PC-3 (cell line): Measurements from ENCODE around the gene CYB5R3. TPM values are rescaled to one million over a fixed set of nuclear protein-coding genes. Genes with fewer than 3 reads are reported as not detected.

Experiments
- ATAC-seq: fragments of 200-7000 bp; cut with Tn5 transposase; 2 replicates; pipeline ENCODE4 v1.9.1; 2020; ENCODE audit warnings: mild to moderate bottlenecking, moderate library complexity
- BruUV-seq: library from RNA; stranded (reverse); fragments of 400-500 nt; replicated peaks from 2 replicates; lab custom pipeline; 2021; lab: Mats Ljungman, UMichigan
- CTCF ChIA-PET: fragments of 300-600 bp; sonication (Branson Sonifier 250); formaldehyde crosslinking; loops from one replicate; lab custom pipeline; 2022; ENCODE audit warnings: antibody characterized with exemption; lab: Charles Lee
- POLR2A ChIA-PET: fragments of 300-600 bp; sonication (Branson Sonifier 250); formaldehyde crosslinking; loops from one replicate; lab custom pipeline; 2022; ENCODE audit warnings: antibody characterized with exemption; ENCODE audit not compliant: unreplicated experiment; lab: Charles Lee
- DNase-seq: peaks from one replicate; pipeline ENCODE4 v3.0.0-alpha.2; 2015
- H2AFZ ChIP-seq: fragments of 300-600 bp; sonication (generic); 2 replicates; pipeline ENCODE4 v1.6.0; 2016; ENCODE audit warnings: antibody characterized with exemption, low read length
- H3F3A ChIP-seq: fragments of 300-600 bp; sonication (generic); one replicate; pipeline ENCODE4 v1.6.0; 2017; ENCODE audit warnings: antibody characterized with exemption, low read length, control low read depth, mild to moderate bottlenecking; ENCODE audit not compliant: unreplicated experiment
- H3K27ac ChIP-seq: fragments of 300-600 bp; sonication (generic); 2 replicates; pipeline ENCODE4 v1.5.1; 2016; ENCODE audit warnings: mild to moderate bottlenecking, low read length
- H3K27me3 ChIP-seq: fragments of 300-600 bp; sonication (generic); 2 replicates; pipeline ENCODE4 v1.6.1; 2016; ENCODE audit warnings: low read length, mixed read lengths
- H3K36me3 ChIP-seq: fragments of 300-600 bp; sonication (generic); 2 replicates; pipeline ENCODE4 v1.6.1; 2016; ENCODE audit warnings: low read depth, mixed run types, low read length, mixed read lengths
- H3K4me1 ChIP-seq: fragments of 300-600 bp; sonication (generic); 2 replicates; pipeline ENCODE4 v1.5.1; 2016; ENCODE audit warnings: low read length; ENCODE audit not compliant: insufficient read depth
- H3K4me2 ChIP-seq: fragments of 300-600 bp; sonication (generic); 2 replicates; pipeline ENCODE4 v1.6.0; 2016; ENCODE audit warnings: low read length
- H3K4me3 ChIP-seq: fragments of 300-600 bp; sonication (generic); 2 replicates; pipeline ENCODE4 v1.5.1; 2016; ENCODE audit warnings: mild to moderate bottlenecking, low read length, mixed read lengths
- H3K79me2 ChIP-seq: fragments of 300-600 bp; sonication (generic); 2 replicates; pipeline ENCODE4 v1.6.1; 2017; ENCODE audit warnings: low read length, mixed read lengths
- H3K9ac ChIP-seq: fragments of 300-600 bp; sonication (generic); 2 replicates; pipeline ENCODE4 v1.6.0; 2016; ENCODE audit warnings: mild to moderate bottlenecking, low read length
- H3K9me2 ChIP-seq: fragments of 300-600 bp; sonication (generic); replicated peaks from 2 replicates; pipeline ENCODE4 v1.6.1; 2016; ENCODE audit warnings: mixed run types, low read length, mixed read lengths
- H3K9me3 ChIP-seq: fragments of 300-600 bp; sonication (generic); 2 replicates; pipeline ENCODE4 v1.6.1; 2016; ENCODE audit warnings: low read length, mixed read lengths
- H4K20me1 ChIP-seq: fragments of 300-600 bp; sonication (generic); 2 replicates; pipeline ENCODE4 v1.6.1; 2016; ENCODE audit warnings: low read length, mixed read lengths
- EZH2 ChIP-seq: fragments of 300-600 bp; sonication (generic); IDR thresholded peaks from one replicate; pipeline ENCODE4 v1.6.1; 2017; ENCODE audit warnings: antibody characterized with exemption, mild to moderate bottlenecking, low read length; ENCODE audit not compliant: unreplicated experiment
- EZH2phosphoT487 ChIP-seq: fragments of 300-600 bp; sonication (generic); IDR thresholded peaks from 2 replicates; pipeline ENCODE4 v1.6.1; 2018; ENCODE audit warnings: mild to moderate bottlenecking, antibody characterized with exemption, low read length, borderline replicate concordance
- intact Hi-C: fragments of 100-400 bp; cut with micrococcal nuclease; formaldehyde crosslinking; loops from 2 replicates; pipeline ENCODE4 v1.9.0; 2023
- total RNA-seq: library from RNA; depleted of rRNA; stranded (reverse); fragments of >200 nt; gene quantifications from 2 replicates; pipeline ENCODE4 v1.2.3, GENCODE V29; 2014
- TF ChIP-seq, protein P1 (sequence below): fragments of 300-600 bp; sonication (generic); conservative IDR thresholded peaks from 2 replicates; pipeline ENCODE4 v1.5.1; 2017; ENCODE audit warnings: antibody characterized with exemption, low read depth, mild to moderate bottlenecking, low read length

Gene CYB5R3
- total RNA-seq, 1 experiment from 2014 or later, result 73.3 TPM

- no peaks in the 10 kb centered on the region for H3K9me2 ChIP-seq
- peak overlapping the region; percentile 89 for H3K9ac ChIP-seq
- peak overlapping the region; percentile 41 for H3K27ac ChIP-seq
- peaks cover 9% of the 10 kb centered on the region for H3K4me1 ChIP-seq
- TF ChIP-seq EZH2 (no peak), EZH2phosphoT487 (no peak)
- TF ChIP-seq, protein P1, sequence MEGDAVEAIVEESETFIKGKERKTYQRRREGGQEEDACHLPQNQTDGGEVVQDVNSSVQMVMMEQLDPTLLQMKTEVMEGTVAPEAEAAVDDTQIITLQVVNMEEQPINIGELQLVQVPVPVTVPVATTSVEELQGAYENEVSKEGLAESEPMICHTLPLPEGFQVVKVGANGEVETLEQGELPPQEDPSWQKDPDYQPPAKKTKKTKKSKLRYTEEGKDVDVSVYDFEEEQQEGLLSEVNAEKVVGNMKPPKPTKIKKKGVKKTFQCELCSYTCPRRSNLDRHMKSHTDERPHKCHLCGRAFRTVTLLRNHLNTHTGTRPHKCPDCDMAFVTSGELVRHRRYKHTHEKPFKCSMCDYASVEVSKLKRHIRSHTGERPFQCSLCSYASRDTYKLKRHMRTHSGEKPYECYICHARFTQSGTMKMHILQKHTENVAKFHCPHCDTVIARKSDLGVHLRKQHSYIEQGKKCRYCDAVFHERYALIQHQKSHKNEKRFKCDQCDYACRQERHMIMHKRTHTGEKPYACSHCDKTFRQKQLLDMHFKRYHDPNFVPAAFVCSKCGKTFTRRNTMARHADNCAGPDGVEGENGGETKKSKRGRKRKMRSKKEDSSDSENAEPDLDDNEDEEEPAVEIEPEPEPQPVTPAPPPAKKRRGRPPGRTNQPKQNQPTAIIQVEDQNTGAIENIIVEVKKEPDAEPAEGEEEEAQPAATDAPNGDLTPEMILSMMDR, result no peak
- intact Hi-C loops, result no loop called here
- CTCF ChIA-PET, result interaction anchor here (0.6 to 1.0 kb wide), 2 partner anchors 107 to 171 kb away, joined by 4 read pairs; no protein-coding TSS in a partner anchor
- no peak overlapping the region; the same call in 1 of the 2 replicates for H2AFZ ChIP-seq
- POLR2A ChIA-PET, result no interaction called here
- no peaks in the 10 kb centered on the region for H3F3A ChIP-seq
- peaks cover 7% of the 10 kb centered on the region; the same call in 1 of the 2 replicates for H4K20me1 ChIP-seq
- peak; percentile 37 for DNase-seq
- H3K4me3 ChIP-seq, result peak overlapping the region; percentile 98
- peak overlapping the region; percentile 91 for H3K4me2 ChIP-seq
- no peaks in the 10 kb centered on the region for H3K36me3 ChIP-seq
- peak; percentile 75 for ATAC-seq
- H3K27me3 ChIP-seq, result no peaks in the 10 kb centered on the region
- BruUV-seq, result TSS peak; percentile 87
- H3K9me3 ChIP-seq, result no peaks in the 10 kb centered on the region
- H3K79me2 ChIP-seq, result peaks cover 51% of the 10 kb centered on the region
Observed at GRCh38 chr22:42648368-42649245, 585 bp downstream of the CYB5R3 start.

DNA sequence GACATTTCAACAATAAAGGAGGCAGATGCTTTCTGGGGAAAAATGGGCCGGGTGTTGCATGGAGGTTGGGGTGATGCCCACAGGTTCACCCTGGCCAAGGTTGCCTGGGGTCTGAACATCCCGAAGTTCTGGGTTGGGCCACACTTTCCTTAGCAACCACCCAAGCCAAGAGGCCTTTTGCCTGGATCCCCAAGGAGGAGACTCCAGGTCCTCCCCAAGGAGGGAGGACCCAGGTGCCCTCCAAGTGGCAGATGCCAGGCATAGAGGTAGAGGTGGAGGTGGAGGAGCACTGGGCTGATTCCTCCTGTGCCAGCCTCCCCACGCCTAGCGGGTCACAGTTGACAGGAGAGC, 1.2 kb downstream of the CYB5R3 start:
- peaks cover 55% of the 10 kb centered on the region for H3K79me2 ChIP-seq
- no peaks in the 10 kb centered on the region for H3K9me3 ChIP-seq
- CTCF ChIA-PET, result no interaction called here
- no peaks in the 10 kb centered on the region for H3K9me2 ChIP-seq
- no peak for TF ChIP-seq EZH2phosphoT487
- no peak overlapping the region for H3K27ac ChIP-seq
- peaks cover 9% of the 10 kb centered on the region for H3K4me1 ChIP-seq
- no peaks in the 10 kb centered on the region for H3K36me3 ChIP-seq
- POLR2A ChIA-PET, result no interaction called here
- H3K9ac ChIP-seq, result peak overlapping the region; percentile 89
- H2AFZ ChIP-seq, result no peak overlapping the region
- ATAC-seq (no peak), DNase-seq (no peak)
- no peaks in the 10 kb centered on the region for H3K27me3 ChIP-seq
- no TSS peak for BruUV-seq
- H3K4me2 ChIP-seq, result peak overlapping the region; percentile 91
- H3K4me3 ChIP-seq, result peak overlapping the region; percentile 98
- H3F3A ChIP-seq, result no peaks in the 10 kb centered on the region
- peaks cover 7% of the 10 kb centered on the region; the same call in 1 of the 2 replicates for H4K20me1 ChIP-seq
- intact Hi-C loops, result no loop called here

DNA sequence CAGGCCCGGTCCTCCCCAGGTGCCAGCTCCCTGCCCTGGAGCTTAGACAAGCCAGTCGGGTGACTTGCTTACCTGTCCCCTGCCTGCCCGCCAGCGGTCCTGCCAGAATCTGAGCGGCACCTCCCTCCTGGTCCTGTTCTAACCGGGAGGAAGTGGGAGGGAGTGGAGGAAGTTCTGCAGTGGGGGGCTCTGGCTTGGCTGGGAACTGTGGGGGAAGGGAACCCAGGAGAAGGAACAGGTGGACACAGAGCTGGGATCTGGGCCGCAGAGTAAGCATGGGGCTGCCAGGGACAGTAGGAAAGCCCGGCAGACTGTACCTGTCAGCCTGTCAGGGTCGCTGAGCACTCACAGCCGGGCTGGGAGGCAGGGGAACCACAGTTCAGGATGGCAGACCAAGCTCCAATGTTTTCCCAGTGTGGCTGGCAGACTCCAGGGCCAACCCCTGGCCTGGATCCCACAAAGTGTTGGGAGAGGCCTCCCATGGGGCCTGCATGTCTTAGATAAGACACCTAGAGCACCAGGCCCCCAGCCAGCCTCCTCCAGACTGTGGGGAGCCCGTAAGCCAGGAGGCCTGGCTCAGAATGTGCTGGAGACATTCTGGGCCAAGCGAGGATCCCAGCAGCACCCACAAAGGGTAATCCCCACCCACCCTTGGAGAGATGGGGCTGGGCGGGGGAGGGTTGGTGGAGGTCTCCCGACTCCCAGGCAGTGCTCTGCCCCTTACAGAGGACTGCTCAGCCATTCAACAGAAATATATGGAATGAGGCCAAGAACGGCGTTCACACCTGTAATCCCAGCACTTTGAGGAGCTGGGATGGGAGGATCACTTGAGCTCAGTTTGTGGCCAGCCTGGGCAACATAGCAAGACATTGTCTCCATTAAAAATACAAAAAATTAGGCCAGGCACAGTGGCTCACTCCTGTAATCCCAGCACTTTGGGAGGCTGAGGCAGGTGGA, 2.3 kb downstream of the CYB5R3 start:
- Histone ChIP-seq H3K4me1 (peaks cover 9% of the 10 kb centered on the region), H3K9me3 (no peaks in the 10 kb centered on the region), H3K9me2 (no peaks in the 10 kb centered on the region), H3K27me3 (no peaks in the 10 kb centered on the region), H3K9ac (no peak overlapping the region), H2AFZ (no peak overlapping the region), H3K36me3 (no peaks in the 10 kb centered on the region), H3K79me2 (peaks cover 60% of the 10 kb centered on the region), H4K20me1 (peaks cover 7% of the 10 kb centered on the region; the same call in 1 of the 2 replicates), H3K4me2 (no peak overlapping the region), H3F3A (no peaks in the 10 kb centered on the region), H3K4me3 (no peak overlapping the region), H3K27ac (no peak overlapping the region)
- no TSS peak for BruUV-seq
- ChIA-PET CTCF (interaction anchor here (0.6 kb wide), 1 partner anchor 11 kb away, joined by 5 read pairs; no protein-coding TSS in a partner anchor), POLR2A (interaction anchor here (0.5 kb wide), 1 partner anchor 34 kb away, joined by 3 read pairs; no protein-coding TSS in a partner anchor)
- DNase-seq, result no peak
- intact Hi-C loops, result no loop called here
- TF ChIP-seq EZH2 (no peak), EZH2phosphoT487 (no peak)
- TF ChIP-seq, protein P1, result no peak
- no peak for ATAC-seq
